Measurements from ENCODE around the gene SBF2. TPM values are rescaled to one million over a fixed set of nuclear protein-coding genes. Genes with fewer than 3 reads are reported as not detected.

Gene SBF2
- total RNA-seq, 2 donors from 2014 or later: 33.3 to 42.5 TPM

DNA sequence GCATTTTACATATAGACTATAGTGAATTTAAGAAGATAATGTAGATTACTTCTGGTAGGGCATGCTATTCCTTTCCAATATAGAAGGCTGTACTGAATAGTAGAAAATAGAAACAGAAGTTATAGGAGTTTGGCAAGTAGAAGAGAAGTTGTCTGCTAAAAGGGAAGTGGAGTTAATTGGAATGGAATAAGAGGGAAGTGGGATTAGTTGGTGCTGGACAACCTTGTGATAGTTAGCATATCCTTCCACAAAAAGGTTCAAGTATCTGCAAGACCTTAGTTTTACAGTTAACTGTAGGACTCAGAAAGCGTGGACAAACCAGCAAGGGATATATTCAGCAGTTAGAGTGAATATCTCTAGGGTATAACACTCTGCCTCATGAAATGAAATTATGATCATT is 444.6 kb downstream of the SBF2 start:
- peaks cover 5% of the 10 kb centered on the region for H3K4me1 Mint-ChIP-seq
- no peak for ATAC-seq (replicated peaks)
- no peaks in the 10 kb centered on the region for H3K27me3 Mint-ChIP-seq
- no peak overlapping the region for H3K27ac Mint-ChIP-seq
- no peaks in the 10 kb centered on the region for H3K9me3 Mint-ChIP-seq
- H3K36me3 Mint-ChIP-seq (ENCODE audit: low read depth): peaks cover 39% of the 10 kb centered on the region
- no peak overlapping the region for H3K4me3 Mint-ChIP-seq

DNA sequence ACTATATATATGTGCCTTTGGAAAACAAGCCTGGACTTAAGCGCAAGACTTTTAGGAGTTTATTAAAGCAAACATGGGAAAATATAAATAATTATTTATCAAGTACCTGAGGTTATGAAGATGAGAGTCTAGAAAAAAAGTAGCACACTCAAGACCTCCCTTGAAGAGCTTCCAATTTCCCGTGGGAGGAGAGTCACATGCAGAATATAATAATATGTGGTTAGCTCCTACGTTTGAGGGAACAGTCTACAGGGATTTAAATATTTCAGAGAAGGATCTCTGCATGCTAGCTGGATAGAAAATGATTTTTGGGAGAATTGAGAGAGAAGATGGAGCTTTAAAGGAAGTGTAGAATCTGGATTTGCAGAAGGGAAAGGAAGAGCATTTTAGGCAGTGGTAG is 446.4 kb downstream of the SBF2 start:
- Mint-ChIP-seq H3K36me3 (ENCODE audit: low read depth) (peaks cover 46% of the 10 kb centered on the region), H3K27ac (no peak overlapping the region), H3K4me1 (peaks cover 9% of the 10 kb centered on the region), H3K27me3 (no peaks in the 10 kb centered on the region), H3K9me3 (no peaks in the 10 kb centered on the region), H3K4me3 (no peak overlapping the region)
- no peak for ATAC-seq (replicated peaks)

DNA sequence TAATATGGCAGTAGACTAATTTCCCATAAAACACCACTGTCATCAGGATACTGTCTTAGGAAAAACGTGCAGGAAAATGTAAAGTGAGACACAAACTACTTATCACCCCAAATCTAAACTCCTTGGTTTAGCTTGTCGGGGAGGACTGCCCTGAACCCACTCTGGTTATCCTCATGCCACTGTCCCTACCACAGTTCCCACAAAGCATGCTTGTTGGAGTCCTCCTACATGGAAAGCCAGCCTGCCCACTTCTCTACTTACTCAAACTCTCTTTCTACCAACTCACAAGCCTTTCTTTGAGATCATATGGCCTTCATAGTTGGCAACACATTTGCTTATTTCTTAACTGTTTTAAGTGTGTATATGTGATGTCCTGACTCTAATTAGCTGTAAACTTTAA is 451.1 kb downstream of the SBF2 start:
- H3K4me3 Mint-ChIP-seq: peak overlapping the region; percentile 32
- peaks cover 27% of the 10 kb centered on the region for H3K4me1 Mint-ChIP-seq
- peaks cover 48% of the 10 kb centered on the region for H3K36me3 Mint-ChIP-seq (ENCODE audit: low read depth)
- no peaks in the 10 kb centered on the region for H3K27me3 Mint-ChIP-seq
- ATAC-seq (replicated peaks): no peak
- no peaks in the 10 kb centered on the region for H3K9me3 Mint-ChIP-seq
- peak overlapping the region; percentile 29 for H3K27ac Mint-ChIP-seq

DNA sequence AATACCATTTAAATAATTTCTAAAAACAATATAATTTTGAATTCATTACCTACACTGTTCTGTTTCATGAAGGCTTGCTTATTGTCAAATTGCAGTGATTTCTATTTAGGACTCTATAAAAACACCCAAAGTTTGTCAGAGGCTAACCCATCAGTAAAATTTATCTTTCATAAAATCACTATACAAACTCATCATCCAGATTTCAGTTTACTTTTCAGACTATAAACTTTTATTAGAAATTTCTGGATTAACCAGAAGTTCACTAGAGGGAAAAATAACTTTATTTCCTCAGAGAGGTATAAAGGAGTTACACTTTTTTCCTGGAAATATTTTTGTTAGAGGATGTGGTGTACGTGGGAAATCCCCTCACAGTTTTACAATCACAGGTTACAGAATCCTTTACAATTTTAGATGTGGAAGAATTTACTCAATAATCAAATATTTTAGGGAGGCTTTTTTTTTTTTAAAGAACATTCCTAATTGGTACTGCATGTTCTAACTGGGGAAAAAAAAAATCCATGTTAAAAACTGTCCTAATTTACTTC is 453.5 kb downstream of the SBF2 start:
- peak overlapping the region; percentile 74 for H3K27ac Mint-ChIP-seq
- peak overlapping the region; percentile 44 for H3K4me3 Mint-ChIP-seq
- no peaks in the 10 kb centered on the region for H3K9me3 Mint-ChIP-seq
- ATAC-seq (replicated peaks): peak; percentile 27
- no peaks in the 10 kb centered on the region for H3K27me3 Mint-ChIP-seq
- peaks cover 23% of the 10 kb centered on the region for H3K4me1 Mint-ChIP-seq
- H3K36me3 Mint-ChIP-seq (ENCODE audit: low read depth): peaks cover 28% of the 10 kb centered on the region

DNA sequence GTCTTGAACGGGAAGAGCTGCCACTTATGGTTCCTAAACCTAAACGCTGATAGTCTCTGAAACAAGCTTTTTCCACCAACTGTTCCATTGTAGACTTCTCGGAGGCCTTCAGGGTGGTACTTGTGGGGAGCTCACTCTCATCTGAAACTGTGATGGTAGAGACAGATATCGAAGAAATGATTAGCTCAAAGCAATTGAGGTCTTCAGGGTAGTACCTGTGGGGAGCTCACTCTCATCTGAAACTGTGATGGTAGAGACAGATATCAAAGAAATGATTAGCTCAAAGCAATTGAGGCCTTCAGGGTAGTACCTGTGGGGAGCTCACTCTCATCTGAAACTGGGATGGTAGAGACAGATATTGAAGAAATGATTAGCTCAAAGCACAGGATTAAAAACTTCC is 454.5 kb downstream of the SBF2 start:
- Mint-ChIP-seq H3K4me1 (peaks cover 23% of the 10 kb centered on the region), H3K36me3 (ENCODE audit: low read depth) (peaks cover 20% of the 10 kb centered on the region), H3K27me3 (no peaks in the 10 kb centered on the region), H3K9me3 (no peaks in the 10 kb centered on the region), H3K27ac (peak overlapping the region; percentile 69), H3K4me3 (peak overlapping the region; percentile 34)
- peak; percentile 51 for ATAC-seq (replicated peaks)

DNA sequence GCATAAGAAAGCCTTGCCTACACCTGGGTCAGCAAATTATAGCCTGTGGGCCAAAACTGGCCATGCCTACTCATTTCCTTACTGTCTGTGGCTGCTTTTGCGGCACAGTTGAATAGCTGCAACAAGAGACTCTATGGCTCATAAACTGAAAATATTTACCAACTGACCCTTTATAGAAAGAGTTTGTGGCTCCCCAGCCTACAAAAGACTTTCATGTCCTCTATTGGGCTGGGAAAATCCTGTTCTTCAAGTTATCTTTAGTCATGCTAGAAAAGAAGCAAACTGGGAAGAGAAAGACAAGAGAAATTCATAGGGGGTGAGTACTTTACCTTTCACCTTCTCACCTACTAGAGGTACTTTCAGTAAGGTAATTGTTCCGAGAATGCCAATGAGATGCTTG is 455.1 kb downstream of the SBF2 start:
- peak; percentile 48 for ATAC-seq (replicated peaks)
- H3K27me3 Mint-ChIP-seq: no peaks in the 10 kb centered on the region
- H3K27ac Mint-ChIP-seq: peak overlapping the region; percentile 69
- peaks cover 23% of the 10 kb centered on the region for H3K4me1 Mint-ChIP-seq
- H3K4me3 Mint-ChIP-seq: peak overlapping the region; percentile 34
- H3K9me3 Mint-ChIP-seq: no peaks in the 10 kb centered on the region
- H3K36me3 Mint-ChIP-seq (ENCODE audit: low read depth): peaks cover 16% of the 10 kb centered on the region

DNA sequence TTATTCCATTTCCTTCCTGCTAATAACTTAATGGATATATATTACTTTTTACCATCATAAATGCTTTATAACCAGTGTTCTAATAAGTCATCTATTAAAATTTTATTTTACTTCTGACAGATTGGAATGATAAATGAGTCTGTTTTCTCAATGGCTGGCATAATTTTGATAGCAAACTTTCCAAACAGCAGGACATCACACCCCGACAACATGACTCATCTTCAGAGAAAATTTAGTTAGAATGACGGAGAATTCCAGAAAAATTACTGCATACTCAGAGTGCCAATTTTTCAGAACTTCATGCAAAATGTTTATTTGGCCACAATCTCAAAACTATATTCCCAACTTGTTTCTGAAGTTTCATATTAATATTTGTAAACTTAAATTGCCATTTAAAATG is 455.8 kb downstream of the SBF2 start:
- Mint-ChIP-seq H3K36me3 (ENCODE audit: low read depth) (peaks cover 16% of the 10 kb centered on the region), H3K27me3 (no peaks in the 10 kb centered on the region), H3K4me1 (peaks cover 23% of the 10 kb centered on the region), H3K9me3 (no peaks in the 10 kb centered on the region), H3K27ac (no peak overlapping the region), H3K4me3 (no peak overlapping the region)
- ATAC-seq (replicated peaks): no peak

DNA sequence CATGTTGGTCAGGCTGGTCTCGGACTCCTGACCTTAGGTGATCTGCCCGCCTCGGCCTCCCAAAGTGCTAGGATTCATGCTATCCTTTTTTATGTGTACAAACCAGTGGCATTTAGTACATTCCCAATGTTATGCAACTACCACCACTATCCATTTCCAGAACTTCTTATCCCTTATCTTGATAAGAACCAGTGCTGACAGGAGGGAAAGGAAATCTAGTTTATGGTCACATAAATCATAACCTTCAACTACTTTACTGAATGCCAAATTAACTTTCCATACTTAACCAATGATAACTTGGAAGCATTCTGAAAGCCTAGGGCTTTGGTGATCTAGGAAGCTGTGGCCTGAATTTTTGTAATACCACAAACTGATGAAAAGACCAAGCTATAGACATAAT is 459.7 kb downstream of the SBF2 start:
- ATAC-seq (replicated peaks): no peak
- Mint-ChIP-seq H3K9me3 (no peaks in the 10 kb centered on the region), H3K36me3 (ENCODE audit: low read depth) (peaks cover 11% of the 10 kb centered on the region), H3K4me3 (no peak overlapping the region), H3K4me1 (peaks cover 5% of the 10 kb centered on the region), H3K27ac (no peak overlapping the region), H3K27me3 (no peaks in the 10 kb centered on the region)

DNA sequence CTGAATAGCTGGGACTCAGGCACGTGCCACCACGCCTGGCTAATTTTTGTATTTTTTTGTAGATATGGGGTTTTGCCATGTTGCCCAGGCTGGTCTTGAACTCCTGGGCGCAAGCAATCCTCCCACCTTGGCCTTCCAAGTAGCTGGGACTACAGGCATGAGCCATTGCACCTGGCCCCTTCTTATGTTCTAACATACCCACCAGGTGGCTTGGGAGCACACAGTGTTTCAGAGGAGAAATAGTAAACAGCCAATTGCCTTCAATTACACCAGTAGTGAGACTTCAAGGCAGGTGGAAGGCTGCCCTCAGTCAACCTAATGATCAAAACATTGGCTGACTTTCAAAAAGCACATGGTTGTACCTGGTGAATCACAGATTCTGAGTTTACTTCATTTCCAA is 462.9 kb downstream of the SBF2 start:
- Mint-ChIP-seq H3K36me3 (ENCODE audit: low read depth) (peaks cover 6% of the 10 kb centered on the region), H3K27ac (no peak overlapping the region), H3K4me1 (no peaks in the 10 kb centered on the region), H3K4me3 (no peak overlapping the region), H3K27me3 (no peaks in the 10 kb centered on the region), H3K9me3 (no peaks in the 10 kb centered on the region)
- no peak for ATAC-seq (replicated peaks)

DNA sequence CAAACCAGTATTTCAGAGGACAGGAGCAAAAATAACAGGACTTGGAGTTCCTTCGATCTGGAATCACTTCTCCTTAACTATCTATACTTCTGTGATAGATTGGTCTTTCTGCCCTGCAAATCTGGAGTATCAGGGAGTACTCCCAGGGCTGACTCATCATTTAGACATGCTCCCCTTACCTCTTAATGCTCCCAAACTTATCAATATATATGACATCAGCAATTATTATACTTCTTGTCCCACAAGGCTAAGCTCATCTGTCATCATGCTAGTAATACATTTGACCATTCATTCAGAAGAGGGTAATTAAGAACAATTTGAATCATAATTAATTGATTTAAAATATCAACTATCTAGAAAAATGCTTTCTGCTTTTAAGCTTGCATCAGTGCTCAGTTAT is 466.3 kb downstream of the SBF2 start:
- Mint-ChIP-seq H3K27me3 (no peaks in the 10 kb centered on the region), H3K4me1 (no peaks in the 10 kb centered on the region), H3K4me3 (no peak overlapping the region), H3K36me3 (ENCODE audit: low read depth) (peaks cover 6% of the 10 kb centered on the region), H3K9me3 (no peaks in the 10 kb centered on the region), H3K27ac (no peak overlapping the region)
- no peak for ATAC-seq (replicated peaks)

DNA sequence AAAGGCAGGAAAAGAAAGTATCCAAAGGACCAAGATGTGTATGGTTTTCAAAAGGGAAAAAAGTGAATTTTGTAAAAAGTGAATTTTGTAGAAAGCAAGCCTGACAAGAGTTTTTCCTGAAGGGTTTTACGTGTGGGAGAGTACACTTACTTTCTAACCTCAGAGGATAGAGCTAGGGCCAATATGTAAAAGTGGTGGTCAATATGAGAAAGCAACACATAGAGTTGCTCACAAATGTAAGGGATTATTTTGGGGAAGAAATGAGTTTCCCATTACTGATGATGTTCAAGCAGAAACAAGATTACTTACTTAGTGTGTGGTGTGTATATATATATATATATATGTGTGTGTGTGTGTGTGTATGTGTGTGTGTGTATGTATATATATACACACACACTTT is 467.6 kb downstream of the SBF2 start:
- H3K9me3 Mint-ChIP-seq: no peaks in the 10 kb centered on the region
- H3K27ac Mint-ChIP-seq: no peak overlapping the region
- ATAC-seq (replicated peaks): peak; percentile 76
- H3K4me1 Mint-ChIP-seq: no peaks in the 10 kb centered on the region
- no peak overlapping the region for H3K4me3 Mint-ChIP-seq
- no peaks in the 10 kb centered on the region for H3K27me3 Mint-ChIP-seq
- no peaks in the 10 kb centered on the region for H3K36me3 Mint-ChIP-seq (ENCODE audit: low read depth)

DNA sequence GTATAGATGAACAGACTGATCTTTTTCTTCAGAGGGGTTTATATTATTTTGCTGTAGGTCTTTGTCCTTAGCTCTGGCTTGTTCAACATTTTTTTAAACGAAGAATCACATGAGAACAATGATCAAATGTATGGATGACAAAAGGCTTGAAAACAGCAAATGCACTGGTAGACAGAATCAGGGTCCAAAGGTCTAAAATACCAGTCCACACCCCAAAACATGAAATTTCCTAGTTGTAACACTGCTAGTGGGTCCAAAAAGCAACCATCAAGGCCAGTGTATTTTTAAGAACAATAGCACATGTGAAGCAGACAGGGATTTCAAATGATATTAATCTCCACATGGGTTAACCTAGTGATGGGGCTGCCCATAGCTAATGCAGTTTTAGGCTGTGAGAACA is 468.1 kb downstream of the SBF2 start:
- ATAC-seq (replicated peaks): no peak
- Mint-ChIP-seq H3K36me3 (ENCODE audit: low read depth) (no peaks in the 10 kb centered on the region), H3K4me3 (no peak overlapping the region), H3K4me1 (no peaks in the 10 kb centered on the region), H3K9me3 (no peaks in the 10 kb centered on the region), H3K27ac (no peak overlapping the region), H3K27me3 (no peaks in the 10 kb centered on the region)

DNA sequence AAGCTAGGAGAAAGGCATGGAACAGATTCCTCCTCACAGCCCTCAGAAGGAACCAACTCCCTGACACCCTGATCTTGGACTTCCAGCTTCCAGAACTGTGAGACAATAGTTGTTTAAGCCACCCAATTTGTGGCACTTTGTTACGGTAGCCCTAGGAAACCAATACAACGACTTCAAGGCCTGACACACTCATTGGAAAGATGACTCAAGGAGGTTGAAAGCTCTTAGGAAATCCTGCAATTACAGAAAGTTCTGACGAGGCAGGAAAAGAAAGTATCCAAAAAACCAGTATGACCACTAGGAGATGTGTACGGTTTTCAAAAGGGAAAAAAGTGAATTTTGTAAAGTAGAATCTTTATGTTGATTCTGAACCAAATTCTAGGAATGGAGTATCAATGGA is 468.7 kb downstream of the SBF2 start:
- H3K36me3 Mint-ChIP-seq (ENCODE audit: low read depth): no peaks in the 10 kb centered on the region
- H3K4me3 Mint-ChIP-seq: no peak overlapping the region
- ATAC-seq (replicated peaks): peak; percentile 68
- no peaks in the 10 kb centered on the region for H3K27me3 Mint-ChIP-seq
- H3K4me1 Mint-ChIP-seq: no peaks in the 10 kb centered on the region
- H3K9me3 Mint-ChIP-seq: no peaks in the 10 kb centered on the region
- H3K27ac Mint-ChIP-seq: peak overlapping the region; percentile 14

DNA sequence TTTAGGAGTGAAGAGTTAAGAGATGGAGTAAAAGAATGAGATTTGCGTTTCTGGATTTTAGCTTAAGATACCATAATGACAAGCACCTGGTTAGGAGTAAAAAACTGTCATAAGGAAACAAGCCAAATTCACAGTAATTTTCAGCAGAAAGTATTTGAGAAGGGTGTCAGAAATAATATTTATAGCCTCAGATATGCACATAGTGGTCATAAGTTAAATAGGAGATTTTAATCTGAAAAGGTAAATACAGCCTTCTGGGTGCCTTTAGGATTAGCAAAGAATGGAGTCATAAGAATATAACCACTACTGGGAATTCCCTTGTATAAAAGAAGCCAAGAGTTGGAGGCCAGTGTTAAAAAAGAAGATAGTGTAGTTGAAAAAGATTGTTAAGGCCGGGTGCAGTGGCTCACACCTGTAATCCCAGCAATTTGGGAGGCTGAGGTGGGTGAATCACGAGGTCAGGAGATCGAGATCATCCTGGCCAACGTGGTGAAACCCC is 470.1 kb downstream of the SBF2 start:
- no peaks in the 10 kb centered on the region for H3K9me3 Mint-ChIP-seq
- no peak overlapping the region for H3K27ac Mint-ChIP-seq
- H3K36me3 Mint-ChIP-seq (ENCODE audit: low read depth): no peaks in the 10 kb centered on the region
- no peak overlapping the region for H3K4me3 Mint-ChIP-seq
- H3K27me3 Mint-ChIP-seq: no peaks in the 10 kb centered on the region
- no peak for ATAC-seq (replicated peaks)
- H3K4me1 Mint-ChIP-seq: no peaks in the 10 kb centered on the region

DNA sequence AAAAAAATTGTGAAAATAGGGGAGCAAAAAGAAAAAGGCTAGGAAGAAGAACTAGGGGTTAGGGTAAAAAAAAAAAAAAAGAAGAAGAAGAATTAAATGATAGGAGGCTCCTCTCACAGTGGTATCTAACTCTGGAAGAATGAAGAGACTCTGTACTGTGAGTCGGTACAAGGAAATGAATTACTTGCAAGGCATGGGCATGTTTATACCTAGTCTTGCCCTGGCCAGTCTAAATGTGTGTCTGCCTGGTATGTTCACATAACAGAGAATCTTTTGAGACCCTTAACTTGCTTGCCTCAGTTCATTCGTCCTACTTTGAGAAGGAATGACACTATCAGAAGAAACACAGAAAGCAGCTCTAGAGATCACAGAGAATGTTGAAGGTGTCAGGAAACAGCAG is 470.6 kb downstream of the SBF2 start:
- H3K36me3 Mint-ChIP-seq (ENCODE audit: low read depth): no peaks in the 10 kb centered on the region
- H3K27ac Mint-ChIP-seq: no peak overlapping the region
- H3K9me3 Mint-ChIP-seq: no peaks in the 10 kb centered on the region
- no peak overlapping the region for H3K4me3 Mint-ChIP-seq
- ATAC-seq (replicated peaks): no peak
- H3K4me1 Mint-ChIP-seq: no peaks in the 10 kb centered on the region
- no peaks in the 10 kb centered on the region for H3K27me3 Mint-ChIP-seq
